Smooth muscle cell (in vitro differentiated cells): Measurements from ENCODE around the gene PAK6. TPM values are rescaled to one million over a fixed set of nuclear protein-coding genes. Genes with fewer than 3 reads are reported as not detected.

Experiments used
- DNase-seq: peaks from one replicate; lab custom pipeline; 2025; ENCODE audit not compliant: unreplicated experiment; lab: John Stamatoyannopoulos, UW
- H2AFZ ChIP-seq: fragments of 200-600 bp; sonication (generic); 2 replicates; pipeline ENCODE4 v1.6.0; 2016; ENCODE audit warnings: antibody characterized with exemption, low read depth, mild to moderate bottlenecking
- H3F3A ChIP-seq: fragments of 200-600 bp; sonication (generic); 2 replicates; pipeline ENCODE4 v1.6.0; 2017; ENCODE audit warnings: antibody characterized with exemption, low read depth
- H3K27ac ChIP-seq: fragments of 200-600 bp; sonication (generic); 2 replicates; pipeline ENCODE4 v1.5.1; 2016; ENCODE audit warnings: low read depth, mild to moderate bottlenecking
- H3K27me3 ChIP-seq: fragments of 200-600 bp; sonication (generic); 2 replicates; pipeline ENCODE4 v1.6.1; 2016; ENCODE audit warnings: low read depth, mild to moderate bottlenecking
- H3K36me3 ChIP-seq: fragments of 200-600 bp; sonication (generic); 2 replicates; pipeline ENCODE4 v1.5.1; 2016; ENCODE audit warnings: low read depth
- H3K4me1 ChIP-seq: fragments of 200-600 bp; sonication (generic); 2 replicates; pipeline ENCODE4 v1.5.1; 2016; ENCODE audit warnings: low read depth
- H3K4me2 ChIP-seq: fragments of 200-600 bp; sonication (generic); 2 replicates; pipeline ENCODE4 v1.6.0; 2016; ENCODE audit warnings: mild to moderate bottlenecking
- H3K4me3 ChIP-seq: fragments of 200-600 bp; sonication (generic); 2 replicates; pipeline ENCODE4 v1.5.1; 2016; ENCODE audit warnings: mild to moderate bottlenecking
- H3K79me2 ChIP-seq: fragments of 200-600 bp; sonication (generic); 2 replicates; pipeline ENCODE4 v1.6.0; 2016; ENCODE audit warnings: low read depth, mild to moderate bottlenecking
- H3K9ac ChIP-seq: fragments of 200-600 bp; sonication (generic); 2 replicates; pipeline ENCODE4 v1.6.0; 2016; ENCODE audit warnings: low read depth
- H3K9me3 ChIP-seq: fragments of 200-600 bp; sonication (generic); replicated peaks from 2 replicates; pipeline ENCODE4 v1.5.1; 2016; ENCODE audit warnings: low read depth
- H4K20me1 ChIP-seq: fragments of 200-600 bp; sonication (generic); 2 replicates; pipeline ENCODE4 v1.6.0; 2016; ENCODE audit warnings: low read depth
- CTCF ChIP-seq: fragments of 200-600 bp; sonication (generic); IDR thresholded peaks from 2 replicates; pipeline ENCODE4 v1.5.1; 2017; ENCODE audit warnings: borderline replicate concordance, mild to moderate bottlenecking, antibody characterized with exemption; ENCODE audit not compliant: insufficient read depth, poor library complexity, severe bottlenecking
- WGBS: methylation state at CpG from one replicate; pipeline ENCODE4 v1.1.7; 2016; ENCODE audit warnings: low lambda C conversion rate; 5-methylcytosine and 5-hydroxymethylcytosine counted together
- polyA plus RNA-seq: library from polyadenylated mRNA; unstranded; fragments of >200 nt; fragmentation: Nextera tagmentation; extraction: Ambion mirVana; gene quantifications from 2 replicates; pipeline ENCODE4 v1.2.1, GENCODE V29; 2016
- total RNA-seq: library from RNA; depleted of rRNA; stranded (reverse); fragments of >200 nt; gene quantifications from 2 replicates; pipeline ENCODE4 v1.2.3, GENCODE V29; 2014

Gene PAK6
- total and polyA plus RNA-seq, 2 experiments from 2014 or later: 0.29 to 1.6 TPM

GRCh38 chr15:40252438-40253166 is 13.7 kb downstream of the PAK6 start:
- Histone ChIP-seq H3K79me2 (no peaks in the 10 kb centered on the region), H3K27me3 (peaks cover 52% of the 10 kb centered on the region), H4K20me1 (no peaks in the 10 kb centered on the region), H3K9ac (no peak overlapping the region), H3K4me1 (peaks cover 7% of the 10 kb centered on the region), H3F3A (no peaks in the 10 kb centered on the region), H3K36me3 (no peaks in the 10 kb centered on the region), H3K27ac (no peak overlapping the region), H2AFZ (peak overlapping the region; percentile 65), H3K9me3 (no peaks in the 10 kb centered on the region), H3K4me2 (peak overlapping the region; percentile 96), H3K4me3 (peak overlapping the region; percentile 66)
- no peak for DNase-seq
- TF ChIP-seq CTCF: no peak
- WGBS: 1% methylated on average over 71 of the region's 82 CpGs

- DNase-seq: no peak
- no peak for TF ChIP-seq CTCF
- H3K9ac ChIP-seq: no peak overlapping the region
- no peaks in the 10 kb centered on the region for H3K9me3 ChIP-seq
- H3K4me3 ChIP-seq: peak overlapping the region; percentile 66
- no peaks in the 10 kb centered on the region for H4K20me1 ChIP-seq
- H3K79me2 ChIP-seq: no peaks in the 10 kb centered on the region
- 52% methylated on average over 28 of the region's 28 CpGs for WGBS
- H3K36me3 ChIP-seq: no peaks in the 10 kb centered on the region
- no peak overlapping the region for H3K27ac ChIP-seq
- peaks cover 52% of the 10 kb centered on the region for H3K27me3 ChIP-seq
- no peaks in the 10 kb centered on the region for H3F3A ChIP-seq
- peaks cover 7% of the 10 kb centered on the region for H3K4me1 ChIP-seq
- H3K4me2 ChIP-seq: peak overlapping the region; percentile 96
- H2AFZ ChIP-seq: peak overlapping the region; percentile 65
Measured at GRCh38 chr15:40253167-40253790, 14.4 kb downstream of the PAK6 start.

GRCh38 chr15:40254452-40254851 is 15.6 kb downstream of the PAK6 start:
- H3K4me3 ChIP-seq: no peak overlapping the region
- H3K9ac ChIP-seq: no peak overlapping the region
- no peaks in the 10 kb centered on the region for H3K79me2 ChIP-seq
- no peak for DNase-seq
- H3K4me2 ChIP-seq: no peak overlapping the region
- no peaks in the 10 kb centered on the region for H3K9me3 ChIP-seq
- H4K20me1 ChIP-seq: no peaks in the 10 kb centered on the region
- peaks cover 7% of the 10 kb centered on the region for H3K4me1 ChIP-seq
- no peak overlapping the region for H3K27ac ChIP-seq
- TF ChIP-seq CTCF: no peak
- peaks cover 52% of the 10 kb centered on the region for H3K27me3 ChIP-seq
- no peaks in the 10 kb centered on the region for H3K36me3 ChIP-seq
- no peak overlapping the region for H2AFZ ChIP-seq
- H3F3A ChIP-seq: no peaks in the 10 kb centered on the region
- WGBS: 97% methylated on average over 3 of the region's 3 CpGs

GRCh38 chr15:40255033-40255432 is 16.2 kb downstream of the PAK6 start:
- H2AFZ ChIP-seq: no peak overlapping the region
- no peak overlapping the region for H3K4me3 ChIP-seq
- H3K9me3 ChIP-seq: no peaks in the 10 kb centered on the region
- 99% methylated on average over 4 of the region's 4 CpGs for WGBS
- no peak for TF ChIP-seq CTCF
- H3K27me3 ChIP-seq: peaks cover 52% of the 10 kb centered on the region
- no peak overlapping the region for H3K9ac ChIP-seq
- H3K4me2 ChIP-seq: no peak overlapping the region
- H4K20me1 ChIP-seq: no peaks in the 10 kb centered on the region
- H3F3A ChIP-seq: no peaks in the 10 kb centered on the region
- H3K27ac ChIP-seq: no peak overlapping the region
- no peak for DNase-seq
- H3K36me3 ChIP-seq: no peaks in the 10 kb centered on the region
- H3K79me2 ChIP-seq: no peaks in the 10 kb centered on the region
- peaks cover 7% of the 10 kb centered on the region for H3K4me1 ChIP-seq
